ENCODE results near the gene LILRB1.
"Not testable (repeated sequence)": the region's sequence is repeated elsewhere in the genome, so short reads cannot be mapped to it uniquely, and the experiment has no call there.

LILRB1 gene

DNA sequence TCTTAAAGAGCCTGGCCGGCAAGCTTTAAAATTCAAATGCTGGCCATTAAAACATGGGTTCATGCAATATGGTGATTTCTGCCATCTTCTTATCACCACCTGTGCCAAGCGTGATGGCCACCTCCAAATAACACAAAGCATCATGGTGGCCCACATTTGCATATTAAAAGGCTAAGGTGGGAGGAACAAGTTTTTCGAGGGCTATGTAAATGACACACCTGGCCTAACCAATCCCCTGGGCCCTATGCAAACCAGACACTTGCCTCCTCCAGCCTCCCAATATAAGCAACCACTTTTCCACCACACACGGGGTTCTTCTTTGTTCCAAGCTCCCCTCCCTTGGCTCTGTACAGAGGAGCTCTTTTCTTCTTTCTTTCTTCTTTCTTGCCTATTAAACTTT lies 46.9 kb downstream of the LILRB1 start:
- Histone ChIP-seq H3K4me1 (ENCODE audit: insufficient read depth, low read length, severe bottlenecking) (no peaks in the 10 kb centered on the region), H3K9me3 (ENCODE audit: low read length) (no peaks in the 10 kb centered on the region), H3K27ac (ENCODE audit: low read depth, low read length, poor library complexity, severe bottlenecking) (no peak overlapping the region), H3K9me2 (ENCODE audit: low read depth, low read length) (no peaks in the 10 kb centered on the region), H3K27me3 (ENCODE audit: insufficient read depth, low read length) (no peaks in the 10 kb centered on the region), H4K20me1 (ENCODE audit: insufficient read depth, low read length) (no peaks in the 10 kb centered on the region), H2AFZ (ENCODE audit: low read length) (no peak overlapping the region), H3K4me3 (ENCODE audit: low read depth, low read length, poor library complexity, severe bottlenecking) (no peak overlapping the region), H3K79me2 (ENCODE audit: insufficient read depth, low read length) (no peaks in the 10 kb centered on the region), H3K36me3 (ENCODE audit: insufficient read depth, low read length) (no peaks in the 10 kb centered on the region), H3K4me2 (ENCODE audit: low read length) (no peak overlapping the region), H3K9ac (ENCODE audit: low read length) (no peak overlapping the region), H3F3A (ENCODE audit: insufficient read depth, low read length) (no peaks in the 10 kb centered on the region)
- no peak for TF ChIP-seq EZH2 (IDR thresholded peaks at IDR 0.05; ENCODE audit: borderline replicate concordance, low read length)
- TF ChIP-seq, protein P1, sequence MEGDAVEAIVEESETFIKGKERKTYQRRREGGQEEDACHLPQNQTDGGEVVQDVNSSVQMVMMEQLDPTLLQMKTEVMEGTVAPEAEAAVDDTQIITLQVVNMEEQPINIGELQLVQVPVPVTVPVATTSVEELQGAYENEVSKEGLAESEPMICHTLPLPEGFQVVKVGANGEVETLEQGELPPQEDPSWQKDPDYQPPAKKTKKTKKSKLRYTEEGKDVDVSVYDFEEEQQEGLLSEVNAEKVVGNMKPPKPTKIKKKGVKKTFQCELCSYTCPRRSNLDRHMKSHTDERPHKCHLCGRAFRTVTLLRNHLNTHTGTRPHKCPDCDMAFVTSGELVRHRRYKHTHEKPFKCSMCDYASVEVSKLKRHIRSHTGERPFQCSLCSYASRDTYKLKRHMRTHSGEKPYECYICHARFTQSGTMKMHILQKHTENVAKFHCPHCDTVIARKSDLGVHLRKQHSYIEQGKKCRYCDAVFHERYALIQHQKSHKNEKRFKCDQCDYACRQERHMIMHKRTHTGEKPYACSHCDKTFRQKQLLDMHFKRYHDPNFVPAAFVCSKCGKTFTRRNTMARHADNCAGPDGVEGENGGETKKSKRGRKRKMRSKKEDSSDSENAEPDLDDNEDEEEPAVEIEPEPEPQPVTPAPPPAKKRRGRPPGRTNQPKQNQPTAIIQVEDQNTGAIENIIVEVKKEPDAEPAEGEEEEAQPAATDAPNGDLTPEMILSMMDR (IDR thresholded peaks at IDR 0.05; ENCODE audit: low read length) = no peak

DNA sequence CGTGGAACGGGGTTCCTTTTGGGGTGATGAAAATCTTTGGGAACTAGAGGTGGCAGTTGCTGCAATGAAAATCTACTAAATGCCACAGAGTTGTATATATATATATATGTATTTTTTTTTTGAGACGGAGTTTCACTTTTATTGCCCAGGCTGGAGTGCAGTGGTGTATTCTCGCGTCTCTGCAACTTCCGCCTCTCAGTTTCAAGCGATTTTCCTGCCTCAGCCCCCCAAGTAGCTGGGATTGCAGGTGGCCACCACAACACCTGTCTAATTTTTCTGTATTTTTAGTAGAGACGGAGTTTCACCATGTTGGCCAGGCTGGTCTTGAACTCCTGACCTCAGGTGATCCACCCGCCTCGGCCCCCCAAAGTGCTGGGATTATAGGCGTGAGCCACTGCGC lies 51.3 kb downstream of the LILRB1 start:
- not testable (repeated sequence) for H3K9me2 ChIP-seq (ENCODE audit: low read depth, low read length); H4K20me1 ChIP-seq (ENCODE audit: insufficient read depth, low read length); H3K79me2 ChIP-seq (ENCODE audit: insufficient read depth, low read length); H3K36me3 ChIP-seq (ENCODE audit: insufficient read depth, low read length); H3K27me3 ChIP-seq (ENCODE audit: insufficient read depth, low read length); H3K4me3 ChIP-seq (ENCODE audit: low read depth, low read length, poor library complexity, severe bottlenecking); H3K9me3 ChIP-seq (ENCODE audit: low read length); H3K9ac ChIP-seq (ENCODE audit: low read length); H3F3A ChIP-seq (ENCODE audit: insufficient read depth, low read length); H3K4me2 ChIP-seq (ENCODE audit: low read length); H3K4me1 ChIP-seq (ENCODE audit: insufficient read depth, low read length, severe bottlenecking); H2AFZ ChIP-seq (ENCODE audit: low read length); H3K27ac ChIP-seq (ENCODE audit: low read depth, low read length, poor library complexity, severe bottlenecking)

DNA sequence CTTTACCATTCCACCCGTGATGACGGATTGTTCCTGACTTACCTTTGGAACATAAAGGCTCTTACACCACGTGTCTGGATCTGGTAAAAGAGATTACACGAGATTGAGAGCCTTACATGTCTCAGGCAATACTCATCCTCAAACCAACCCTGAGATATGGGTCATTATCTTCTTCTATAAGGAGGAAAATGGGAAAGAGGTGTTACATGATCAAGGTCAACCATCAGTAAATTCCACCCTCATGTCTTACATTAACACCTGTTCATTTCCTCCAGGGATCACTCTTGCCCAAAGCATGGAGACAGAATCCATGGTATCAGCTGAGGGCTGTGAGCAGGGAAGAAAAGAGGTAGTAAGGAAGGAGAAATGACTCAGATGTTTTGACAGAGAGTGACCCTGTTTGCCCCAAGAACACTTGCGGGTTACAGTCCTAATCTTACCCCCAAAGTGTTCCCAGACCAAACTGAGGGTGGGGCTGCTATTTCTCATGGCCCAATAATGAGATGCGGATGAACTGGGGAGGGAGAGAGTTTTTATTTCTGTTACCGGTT lies 52.1 kb downstream of the LILRB1 start:
- Histone ChIP-seq H3K36me3 (ENCODE audit: insufficient read depth, low read length) (no peaks in the 10 kb centered on the region), H3K9me2 (ENCODE audit: low read depth, low read length) (no peaks in the 10 kb centered on the region), H3K27ac (ENCODE audit: low read depth, low read length, poor library complexity, severe bottlenecking) (no peak overlapping the region), H3K79me2 (ENCODE audit: insufficient read depth, low read length) (no peaks in the 10 kb centered on the region), H3K4me2 (ENCODE audit: low read length) (no peak overlapping the region), H3K4me3 (ENCODE audit: low read depth, low read length, poor library complexity, severe bottlenecking) (no peak overlapping the region), H3K9me3 (ENCODE audit: low read length) (no peaks in the 10 kb centered on the region), H4K20me1 (ENCODE audit: insufficient read depth, low read length) (no peaks in the 10 kb centered on the region), H3F3A (ENCODE audit: insufficient read depth, low read length) (no peaks in the 10 kb centered on the region), H3K4me1 (ENCODE audit: insufficient read depth, low read length, severe bottlenecking) (no peaks in the 10 kb centered on the region), H2AFZ (ENCODE audit: low read length) (no peak overlapping the region), H3K9ac (ENCODE audit: low read length) (no peak overlapping the region), H3K27me3 (ENCODE audit: insufficient read depth, low read length) (no peaks in the 10 kb centered on the region)
- no peak for TF ChIP-seq EZH2 (IDR thresholded peaks at IDR 0.05; ENCODE audit: borderline replicate concordance, low read length)
- TF ChIP-seq, protein P1 (IDR thresholded peaks at IDR 0.05; ENCODE audit: low read length) = no peak

DNA sequence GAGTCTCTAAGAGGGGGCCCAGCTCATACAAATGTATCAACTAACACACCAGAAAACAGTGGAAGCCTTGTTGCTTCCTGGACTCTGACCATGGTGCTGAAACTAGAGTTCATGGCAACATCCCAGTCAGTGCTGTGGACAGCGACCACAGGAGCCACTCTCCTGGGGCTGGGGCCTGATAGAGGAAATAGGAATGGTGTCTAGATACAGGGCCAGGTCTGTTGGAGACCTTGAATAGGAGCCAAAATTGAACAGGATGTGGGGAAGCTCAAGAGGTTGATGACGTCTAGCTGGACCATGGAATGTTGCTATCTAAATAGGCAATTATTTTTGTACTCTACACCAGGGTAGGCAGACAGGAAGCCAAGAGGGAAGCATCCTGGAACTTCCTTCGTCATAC lies 54.2 kb downstream of the LILRB1 start:
- no peak overlapping the region for H3K27ac ChIP-seq (ENCODE audit: low read depth, low read length, poor library complexity, severe bottlenecking)

More for the DNA sequence above, 54.2 kb downstream of the LILRB1 start:
- no peaks in the 10 kb centered on the region for H3K9me3 ChIP-seq (ENCODE audit: low read length)
- H3K4me2 ChIP-seq (ENCODE audit: low read length) = no peak overlapping the region
- TF ChIP-seq, protein P1 (IDR thresholded peaks at IDR 0.05; ENCODE audit: low read length) = no peak
- TF ChIP-seq EZH2 (IDR thresholded peaks at IDR 0.05; ENCODE audit: borderline replicate concordance, low read length) = no peak
- H3K79me2 ChIP-seq (ENCODE audit: insufficient read depth, low read length) = no peaks in the 10 kb centered on the region
- H3K27me3 ChIP-seq (ENCODE audit: insufficient read depth, low read length) = no peaks in the 10 kb centered on the region
- H2AFZ ChIP-seq (ENCODE audit: low read length) = no peak overlapping the region
- no peaks in the 10 kb centered on the region for H3K9me2 ChIP-seq (ENCODE audit: low read depth, low read length)
- H3F3A ChIP-seq (ENCODE audit: insufficient read depth, low read length) = no peaks in the 10 kb centered on the region
- no peak overlapping the region for H3K9ac ChIP-seq (ENCODE audit: low read length)
- no peaks in the 10 kb centered on the region for H4K20me1 ChIP-seq (ENCODE audit: insufficient read depth, low read length)
- no peaks in the 10 kb centered on the region for H3K4me1 ChIP-seq (ENCODE audit: insufficient read depth, low read length, severe bottlenecking)
- H3K4me3 ChIP-seq (ENCODE audit: low read depth, low read length, poor library complexity, severe bottlenecking) = no peak overlapping the region
- no peaks in the 10 kb centered on the region for H3K36me3 ChIP-seq (ENCODE audit: insufficient read depth, low read length)
